CD8-positive, alpha-beta memory T cell (primary cell): Measurements from ENCODE around the gene MMP17. TPM values are rescaled to one million over a fixed set of nuclear protein-coding genes. Genes with fewer than 3 reads are reported as not detected.
A peak's percentile ranks its signal among the peaks of the same experiment; 100 is the strongest.

ENCODE experiments used
- CTCF ChIA-PET: fragments of 350-600 bp; sonication (Branson Sonifier 250); formaldehyde crosslinking; loops from one replicate; lab custom pipeline; 2021; ENCODE audit warnings: antibody characterized with exemption; lab: Charles Lee
- POLR2A ChIA-PET: fragments of 350-600 bp; sonication (Branson Sonifier 250); formaldehyde crosslinking; loops from one replicate; lab custom pipeline; 2021; ENCODE audit warnings: antibody characterized with exemption; lab: Charles Lee
- DNase-seq, 5 donors: peaks; one replicate each; pipeline versions ENCODE4 v3.0.0 to v3.0.0-alpha.2; 2020 to 2022; ENCODE audit warnings: mixed read lengths in 1 of 5
- H3K27ac ChIP-seq: one replicate; pipeline ENCODE4 v1.7.0; 2013; ENCODE audit warnings: low read depth, mild to moderate bottlenecking, low read length, moderate library complexity
- H3K27me3 ChIP-seq: 2 replicates; pipeline ENCODE4 v1.7.0; 2013; ENCODE audit warnings: low read length, mild to moderate bottlenecking; ENCODE audit not compliant: insufficient read depth, poor library complexity, severe bottlenecking
- H3K36me3 ChIP-seq: 2 replicates; pipeline ENCODE4 v1.7.0; 2013; ENCODE audit warnings: mild to moderate bottlenecking, low read length, moderate library complexity; ENCODE audit not compliant: insufficient read depth
- H3K4me1 ChIP-seq: 2 replicates; pipeline ENCODE4 v1.7.0; 2013; ENCODE audit warnings: mild to moderate bottlenecking, low read length, moderate library complexity; ENCODE audit not compliant: insufficient read depth
- H3K4me3 ChIP-seq: 2 replicates; pipeline ENCODE4 v1.7.0; 2013; ENCODE audit warnings: mild to moderate bottlenecking, low read length
- H3K9me3 ChIP-seq: 2 replicates; pipeline ENCODE4 v1.7.0; 2013; ENCODE audit warnings: mild to moderate bottlenecking, low read length
- H3K27ac Mint-ChIP-seq, 8 donors: one replicate each; pipeline ENCODE4 v1.8.0; 2020 to 2021; ENCODE audit warnings: mixed read lengths in 8 of 8, mild to moderate bottlenecking in 6 of 8, inconsistent platforms in 3 of 8, moderate library complexity in 3 of 8
- H3K27me3 Mint-ChIP-seq, 2 donors: one replicate each; pipeline ENCODE4 v1.8.0; 2020 to 2021; ENCODE audit warnings: mixed read lengths in 2 of 2, mild to moderate bottlenecking in 1 of 2, moderate library complexity in 1 of 2
- H3K36me3 Mint-ChIP-seq, 3 donors: one replicate each; pipeline ENCODE4 v1.8.0; 2020 to 2021; ENCODE audit warnings: mixed read lengths in 3 of 3, inconsistent platforms in 1 of 3, mild to moderate bottlenecking in 1 of 3
- H3K4me1 Mint-ChIP-seq, 3 donors: one replicate each; pipeline ENCODE4 v1.8.0; 2020 to 2021; ENCODE audit warnings: mixed read lengths in 3 of 3, inconsistent platforms in 1 of 3, mild to moderate bottlenecking in 1 of 3
- H3K4me3 Mint-ChIP-seq, 7 donors: one replicate each; pipeline ENCODE4 v1.8.0; 2020 to 2021; ENCODE audit warnings: mixed read lengths in 7 of 7, mild to moderate bottlenecking in 6 of 7, moderate library complexity in 4 of 7, inconsistent platforms in 2 of 7
- H3K9me3 Mint-ChIP-seq, 5 donors: one replicate each; pipeline ENCODE4 v1.8.0; 2020 to 2022; ENCODE audit warnings: mixed read lengths in 5 of 5, mild to moderate bottlenecking in 3 of 5, moderate library complexity in 2 of 5, inconsistent platforms in 1 of 5
- polyA plus RNA-seq: library from polyadenylated mRNA; unstranded; fragments of 300-500 nt; fragmentation: Illumina TruSeq; gene quantifications from one replicate; pipeline ENCODE4 v1.2.3, GENCODE V29; 2021
- total RNA-seq, 2 experiments: library from RNA; stranded (reverse); gene quantifications; one replicate each; pipeline ENCODE4 v1.2.3, GENCODE V29; 2021

MMP17 gene
- total and polyA plus RNA-seq, 3 experiments from 2014 or later = 0.29 TPM; not detected in 2

GRCh38 chr12:131896811-131897270 is 68.6 kb downstream of the MMP17 start:
- POLR2A ChIA-PET = interaction anchor here (1.0 kb wide), 1 partner anchor 53 kb away, joined by 4 read pairs; the partner anchor contains the start of gene EP400
- peak overlapping the region; percentile 34 to 91 (median 89) for H3K4me3 Mint-ChIP-seq
- H3K27me3 ChIP-seq = no peaks in the 10 kb centered on the region
- H3K27ac Mint-ChIP-seq = peak overlapping the region in 3 of 8 donors; percentile 36 to 56 (median 43)
- peaks cover 0 to 9% (median 1%) of the 10 kb centered on the region in 3 donors for H3K36me3 Mint-ChIP-seq
- CTCF ChIA-PET = no interaction called here
- H3K27ac ChIP-seq = peak overlapping the region; percentile 59
- H3K4me3 ChIP-seq = peak overlapping the region; percentile 70
- no peaks in the 10 kb centered on the region for H3K9me3 ChIP-seq
- no peaks in the 10 kb centered on the region for H3K9me3 Mint-ChIP-seq
- H3K4me1 Mint-ChIP-seq = peaks cover 9 to 37% (median 17%) of the 10 kb centered on the region in 3 donors
- H3K4me1 ChIP-seq = peaks cover 16% of the 10 kb centered on the region
- peaks cover 0 to 2% of the 10 kb centered on the region in 2 donors for H3K27me3 Mint-ChIP-seq
- no peaks in the 10 kb centered on the region for H3K36me3 ChIP-seq
- DNase-seq = no peak

- H3K27ac Mint-ChIP-seq = peak overlapping the region in 3 of 8 donors; percentile 36 to 64 (median 60)
- H3K27ac ChIP-seq = no peak overlapping the region
- H3K27me3 ChIP-seq = no peaks in the 10 kb centered on the region
- no peaks in the 10 kb centered on the region for H3K9me3 Mint-ChIP-seq
- peak overlapping the region; percentile 34 to 82 (median 53) for H3K4me3 Mint-ChIP-seq
- no peak overlapping the region for H3K4me3 ChIP-seq
- ChIA-PET CTCF (no interaction called here), POLR2A (no interaction called here)
- DNase-seq = no peak
- H3K36me3 Mint-ChIP-seq = peaks cover 0 to 9% (median 1%) of the 10 kb centered on the region in 3 donors
- peaks cover 16% of the 10 kb centered on the region for H3K4me1 ChIP-seq
- peaks cover 9 to 39% (median 17%) of the 10 kb centered on the region in 3 donors for H3K4me1 Mint-ChIP-seq
- no peaks in the 10 kb centered on the region for H3K36me3 ChIP-seq
- no peaks in the 10 kb centered on the region for H3K9me3 ChIP-seq
- peaks cover 0 to 2% of the 10 kb centered on the region in 2 donors for H3K27me3 Mint-ChIP-seq
These were observed 69.1 kb downstream of the MMP17 start for GRCh38 chr12:131897276-131897675.

GRCh38 chr12:131897875-131898274 is 69.7 kb downstream of the MMP17 start:
- POLR2A ChIA-PET = no interaction called here
- CTCF ChIA-PET = no interaction called here
- peak overlapping the region in 4 of 7 donors; percentile 28 to 78 (median 36) for H3K4me3 Mint-ChIP-seq

GRCh38 chr12:131900397-131900796 is 72.2 kb downstream of the MMP17 start:
- CTCF ChIA-PET = no interaction called here
- H3K36me3 ChIP-seq = no peaks in the 10 kb centered on the region
- Mint-ChIP-seq H3K9me3 (no peaks in the 10 kb centered on the region), H3K27me3 (no peaks in the 10 kb centered on the region), H3K4me3 (peak overlapping the region in 1 of 7 donors; percentile 21), H3K36me3 (peaks cover 0 to 8% (median 1%) of the 10 kb centered on the region in 3 donors), H3K27ac (no peak overlapping the region), H3K4me1 (peaks cover 4 to 52% (median 16%) of the 10 kb centered on the region in 3 donors)
- POLR2A ChIA-PET = interaction anchor here (0.6 kb wide), 1 partner anchor 27 kb away, joined by 4 read pairs; no protein-coding TSS in a partner anchor
- H3K27ac ChIP-seq = no peak overlapping the region
- H3K27me3 ChIP-seq = no peaks in the 10 kb centered on the region
- H3K4me3 ChIP-seq = no peak overlapping the region
- H3K9me3 ChIP-seq = no peaks in the 10 kb centered on the region
- H3K4me1 ChIP-seq = peaks cover 19% of the 10 kb centered on the region
- no peak for DNase-seq

More at GRCh38 chr12:131897875-131898274, 69.7 kb downstream of the MMP17 start:
- Mint-ChIP-seq H3K27me3 (peaks cover 0 to 2% of the 10 kb centered on the region in 2 donors), H3K9me3 (no peaks in the 10 kb centered on the region), H3K4me1 (peaks cover 9 to 44% (median 17%) of the 10 kb centered on the region in 3 donors), H3K36me3 (peaks cover 0 to 9% (median 1%) of the 10 kb centered on the region in 3 donors), H3K27ac (peak overlapping the region in 2 of 8 donors; percentile 60 to 87)
- H3K27me3 ChIP-seq = no peaks in the 10 kb centered on the region
- peaks cover 16% of the 10 kb centered on the region for H3K4me1 ChIP-seq
- H3K9me3 ChIP-seq = no peaks in the 10 kb centered on the region
- no peak overlapping the region for H3K4me3 ChIP-seq
- H3K27ac ChIP-seq = no peak overlapping the region
- no peak for DNase-seq
- H3K36me3 ChIP-seq = no peaks in the 10 kb centered on the region

Other genes with a start within 250 kb of the MMP17 start
- gene SFSWAP, start 117.3 kb upstream of the MMP17 start, total RNA-seq = 10 to 100 TPM; 63.3 to 65.2 TPM
- gene SFSWAP, start 117.3 kb upstream of the MMP17 start, polyA plus RNA-seq = 22.6 TPM
- 10 to 100 TPM; 18.7 to 22.8 TPM for gene ULK1, start 66.2 kb downstream of the MMP17 start, total RNA-seq
- 0.98 TPM for gene ULK1, start 66.2 kb downstream of the MMP17 start, polyA plus RNA-seq
- 100 to 1,000 TPM; 101 to 107 TPM for gene PUS1, start 100.9 kb downstream of the MMP17 start, total RNA-seq
- gene PUS1, start 100.9 kb downstream of the MMP17 start, polyA plus RNA-seq = 25.0 TPM
- gene EP400, start 121.5 kb downstream of the MMP17 start, total RNA-seq = 10 to 100 TPM; 47.9 to 48.8 TPM
- 4.3 TPM for gene EP400, start 121.5 kb downstream of the MMP17 start, polyA plus RNA-seq